Muscle layer of duodenum (tissue), 2 donors: Measurements from ENCODE around the gene PODNL1.
"Not testable (repeated sequence)": the region's sequence is repeated elsewhere in the genome, so short reads cannot be mapped to it uniquely, and the experiment has no call there.

Experiments
- H3K27ac ChIP-seq: one replicate; pipeline ENCODE4 v1.7.0; 2013; ENCODE audit warnings: mild to moderate bottlenecking, low read length
- H3K27me3 ChIP-seq: one replicate; pipeline ENCODE4 v1.7.0; 2013; ENCODE audit warnings: low read depth, mild to moderate bottlenecking, control low read depth, low read length
- H3K36me3 ChIP-seq, 2 donors: one replicate each; pipeline ENCODE4 v1.7.0; 2013; ENCODE audit warnings: low read length in 2 of 2, control low read depth in 1 of 2, mild to moderate bottlenecking in 1 of 2; ENCODE audit not compliant: insufficient read depth in 2 of 2, control insufficient read depth in 1 of 2
- H3K4me1 ChIP-seq, 2 donors: one replicate each; pipeline ENCODE4 v1.7.0; 2013; ENCODE audit warnings: low read length in 2 of 2, mild to moderate bottlenecking in 2 of 2, control low read depth in 1 of 2, moderate library complexity in 1 of 2; ENCODE audit not compliant: insufficient read depth in 2 of 2, control insufficient read depth in 1 of 2
- H3K4me3 ChIP-seq, 2 donors: one replicate each; pipeline ENCODE4 v1.7.0; 2013; ENCODE audit warnings: low read length in 2 of 2, low read depth in 1 of 2, mild to moderate bottlenecking in 1 of 2
- H3K9me3 ChIP-seq, 2 donors: one replicate each; pipeline ENCODE4 v1.7.0; 2013; ENCODE audit warnings: low read length in 2 of 2, control low read depth in 1 of 2, mild to moderate bottlenecking in 1 of 2; ENCODE audit not compliant: control insufficient read depth in 1 of 2
- donor health status: healthy.

PODNL1 gene

GRCh38 chr19:13971868-13972267 is 33.7 kb upstream of the PODNL1 start:
- H3K36me3 ChIP-seq = peaks cover 13 to 57% of the 10 kb centered on the region in 2 donors
- not testable (repeated sequence) for H3K27ac ChIP-seq, H3K27me3 ChIP-seq

GRCh38 chr19:13969897-13970296 is 31.7 kb upstream of the PODNL1 start:
- Histone ChIP-seq H3K9me3 (no peaks in the 10 kb centered on the region), H3K27me3 (no peaks in the 10 kb centered on the region), H3K36me3 (peaks cover 19 to 70% of the 10 kb centered on the region in 2 donors), H3K4me3 (no peak overlapping the region), H3K4me1 (no peaks in the 10 kb centered on the region), H3K27ac (no peak overlapping the region)

More at GRCh38 chr19:13971868-13972267, 33.7 kb upstream of the PODNL1 start:
- not testable (repeated sequence) for H3K4me3 ChIP-seq, H3K4me1 ChIP-seq, H3K9me3 ChIP-seq

GRCh38 chr19:13968999-13969398 is 30.8 kb upstream of the PODNL1 start:
- Histone ChIP-seq H3K4me3 (no peak overlapping the region), H3K27me3 (no peaks in the 10 kb centered on the region), H3K36me3 (peaks cover 16 to 73% of the 10 kb centered on the region in 2 donors), H3K27ac (no peak overlapping the region), H3K9me3 (no peaks in the 10 kb centered on the region), H3K4me1 (no peaks in the 10 kb centered on the region)

GRCh38 chr19:13968383-13968935 is 30.2 kb upstream of the PODNL1 start:
- peaks cover 14 to 73% of the 10 kb centered on the region in 2 donors for H3K36me3 ChIP-seq
- no peak overlapping the region for H3K4me3 ChIP-seq
- H3K9me3 ChIP-seq = no peaks in the 10 kb centered on the region
- no peaks in the 10 kb centered on the region for H3K27me3 ChIP-seq
- no peak overlapping the region for H3K27ac ChIP-seq
- H3K4me1 ChIP-seq = no peaks in the 10 kb centered on the region

GRCh38 chr19:13967206-13967605 is 29.0 kb upstream of the PODNL1 start:
- not testable (repeated sequence) for H3K4me3 ChIP-seq, H3K27me3 ChIP-seq, H3K4me1 ChIP-seq, H3K27ac ChIP-seq, H3K9me3 ChIP-seq
- peaks cover 14 to 66% of the 10 kb centered on the region in 2 donors for H3K36me3 ChIP-seq

- Histone ChIP-seq H3K4me1 (peaks cover 0 to 6% of the 10 kb centered on the region in 2 donors), H3K36me3 (peaks cover 14 to 69% of the 10 kb centered on the region in 2 donors), H3K27me3 (no peaks in the 10 kb centered on the region), H3K9me3 (no peaks in the 10 kb centered on the region), H3K4me3 (no peak overlapping the region), H3K27ac (no peak overlapping the region)
Measured at GRCh38 chr19:13966684-13967128, 28.5 kb upstream of the PODNL1 start.

GRCh38 chr19:13965926-13966683 is 27.9 kb upstream of the PODNL1 start:
- Histone ChIP-seq H3K36me3 (peaks cover 14 to 63% of the 10 kb centered on the region in 2 donors), H3K27ac (no peak overlapping the region), H3K4me1 (peaks cover 0 to 6% of the 10 kb centered on the region in 2 donors), H3K4me3 (no peak overlapping the region), H3K9me3 (no peaks in the 10 kb centered on the region), H3K27me3 (no peaks in the 10 kb centered on the region)

- Histone ChIP-seq H3K9me3 (no peaks in the 10 kb centered on the region), H3K4me3 (no peak overlapping the region), H3K27me3 (no peaks in the 10 kb centered on the region), H3K4me1 (peaks cover 0 to 6% of the 10 kb centered on the region in 2 donors), H3K36me3 (peaks cover 14 to 68% of the 10 kb centered on the region in 2 donors), H3K27ac (no peak overlapping the region)
Measured at GRCh38 chr19:13965377-13965896, 27.2 kb upstream of the PODNL1 start.

- no peaks in the 10 kb centered on the region for H3K27me3 ChIP-seq
- H3K27ac ChIP-seq = no peak overlapping the region
- no peak overlapping the region for H3K4me3 ChIP-seq
- peaks cover 0 to 6% of the 10 kb centered on the region in 2 donors for H3K4me1 ChIP-seq
- peaks cover 14 to 68% of the 10 kb centered on the region in 2 donors for H3K36me3 ChIP-seq
- no peaks in the 10 kb centered on the region for H3K9me3 ChIP-seq
Measured at GRCh38 chr19:13964776-13965175, 26.6 kb upstream of the PODNL1 start.

- H3K4me3 ChIP-seq = peak overlapping the region in 1 of 2 donors; percentile 56
- H3K9me3 ChIP-seq = no peaks in the 10 kb centered on the region
- no peak overlapping the region for H3K27ac ChIP-seq
- H3K27me3 ChIP-seq = no peaks in the 10 kb centered on the region
- H3K36me3 ChIP-seq = peaks cover 12 to 65% of the 10 kb centered on the region in 2 donors
- H3K4me1 ChIP-seq = peaks cover 0 to 6% of the 10 kb centered on the region in 2 donors
Measured at GRCh38 chr19:13963603-13964105, 25.4 kb upstream of the PODNL1 start.
